NCI-H446 (cell line): ENCODE data around the gene PBX3.

Experiments used
- DNase-seq, 2 experiments: peaks; one replicate each; lab custom pipeline; 2025; lab: John Stamatoyannopoulos, UW

The PBX3 gene

GRCh38 chr9:125977223-125977622, 230.1 kb downstream of the PBX3 start:
- DNase-seq, result no peak

- DNase-seq, result no peak
These were observed 232.2 kb downstream of the PBX3 start for GRCh38 chr9:125979383-125979782.

GRCh38 chr9:125982798-125983406, 235.7 kb downstream of the PBX3 start:
- no peak for DNase-seq

GRCh38 chr9:125983681-125984080, 236.5 kb downstream of the PBX3 start:
- no peak for DNase-seq

DNA sequence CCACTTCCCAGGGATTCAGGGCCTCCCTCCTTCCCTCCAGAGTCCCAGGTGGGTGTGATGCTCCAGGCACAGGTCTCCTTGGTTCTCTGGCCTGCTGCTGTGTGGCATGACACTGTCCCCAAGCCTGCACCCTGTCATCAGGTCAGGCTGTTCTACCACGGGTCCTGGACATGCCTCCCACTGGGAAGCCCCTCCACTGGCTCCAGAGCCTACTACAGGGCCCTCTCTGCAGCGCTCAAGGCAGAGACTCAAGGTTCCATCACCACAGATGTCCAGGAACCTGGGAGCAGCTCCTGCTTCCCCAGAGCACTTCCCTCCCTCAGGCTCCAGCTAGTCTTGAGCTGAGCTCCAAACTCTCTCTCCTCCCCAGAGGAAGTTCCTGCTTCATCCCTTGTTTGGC, 237.3 kb downstream of the PBX3 start:
- DNase-seq, result no peak

GRCh38 chr9:125985142-125985997, 238.2 kb downstream of the PBX3 start:
- no peak for DNase-seq

DNA sequence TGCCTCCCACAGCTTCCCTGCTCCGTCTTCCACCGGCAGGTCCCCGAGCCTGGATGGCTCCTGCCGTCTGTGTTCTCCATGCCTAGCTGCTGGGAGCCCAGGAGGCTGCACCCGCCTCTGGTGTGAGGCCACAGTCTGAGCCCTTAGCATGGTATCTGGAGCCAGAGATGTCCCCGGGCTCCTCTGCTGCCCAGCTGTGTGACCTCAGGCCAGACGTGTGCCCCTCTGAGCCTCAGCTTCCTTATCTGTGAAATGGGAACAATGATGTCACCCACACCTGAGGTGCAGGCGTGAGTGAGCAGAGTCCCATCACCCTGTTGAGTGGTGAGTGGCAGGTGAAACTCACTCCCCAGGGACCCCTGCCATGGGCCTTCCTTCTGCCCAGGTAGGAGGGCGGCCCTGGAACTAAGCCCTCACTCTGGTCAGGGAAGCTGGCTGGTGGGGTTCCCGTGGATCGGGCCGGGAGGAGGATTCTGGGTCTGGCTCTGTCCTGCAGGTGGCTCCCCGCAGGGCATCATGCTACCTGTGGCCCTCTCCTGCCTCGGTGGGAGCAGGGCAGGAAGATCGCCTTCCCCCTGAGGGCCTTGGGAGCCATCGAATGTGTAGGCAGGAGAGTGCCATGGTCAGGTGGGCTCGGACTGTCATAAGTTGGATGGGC, 239.0 kb downstream of the PBX3 start:
- no peak for DNase-seq

GRCh38 chr9:125986966-125987365, 239.8 kb downstream of the PBX3 start:
- no peak for DNase-seq

DNA sequence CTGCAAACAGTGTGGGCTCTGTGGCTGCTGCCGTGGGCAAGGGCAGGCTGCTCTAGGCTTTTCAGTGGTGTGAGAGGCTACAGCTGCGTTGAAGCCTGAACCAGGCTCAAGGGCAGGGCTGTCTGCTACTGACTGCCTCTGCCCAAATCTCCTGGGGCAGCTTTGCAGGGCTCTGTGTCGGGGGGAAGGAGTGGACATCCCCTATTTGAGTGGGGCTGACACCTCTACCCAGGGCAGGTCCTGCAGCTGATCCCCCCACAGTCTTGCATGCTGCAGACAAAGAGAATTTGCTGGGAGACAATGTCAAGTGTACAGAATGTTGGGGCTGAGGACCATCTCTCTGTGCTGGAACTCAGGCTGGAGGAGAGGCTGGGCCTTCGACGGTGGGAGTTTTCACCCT, 240.2 kb downstream of the PBX3 start:
- no peak for DNase-seq

DNA sequence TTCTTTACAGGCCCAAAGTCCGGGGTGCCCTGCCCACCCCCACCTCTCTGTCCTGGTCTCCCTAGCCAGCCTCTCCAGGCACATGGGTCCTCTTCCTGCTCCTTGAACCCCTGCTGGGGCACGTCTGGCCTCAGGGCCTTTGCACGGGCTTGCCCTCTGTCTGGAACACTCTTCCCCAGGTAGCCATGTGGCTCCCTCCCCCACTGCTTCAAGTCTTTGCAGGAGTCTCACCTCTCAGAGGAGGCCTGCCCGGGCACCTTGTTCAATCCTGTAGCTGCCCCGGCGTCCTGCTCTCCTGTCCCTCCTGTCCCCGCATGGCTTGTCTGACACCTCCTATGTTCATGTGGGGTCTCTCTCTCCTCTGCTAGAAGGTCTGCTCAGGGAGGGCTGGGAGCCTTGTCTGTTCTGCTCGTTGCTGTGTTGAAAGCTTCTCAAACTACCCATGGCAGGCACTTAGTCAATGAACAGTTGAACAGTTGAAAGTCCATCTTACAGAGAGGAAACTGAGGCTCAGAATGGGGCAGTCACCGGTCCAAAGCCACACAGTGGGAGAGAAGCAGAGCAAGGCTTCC, 241.4 kb downstream of the PBX3 start:
- DNase-seq, result no peak

DNA sequence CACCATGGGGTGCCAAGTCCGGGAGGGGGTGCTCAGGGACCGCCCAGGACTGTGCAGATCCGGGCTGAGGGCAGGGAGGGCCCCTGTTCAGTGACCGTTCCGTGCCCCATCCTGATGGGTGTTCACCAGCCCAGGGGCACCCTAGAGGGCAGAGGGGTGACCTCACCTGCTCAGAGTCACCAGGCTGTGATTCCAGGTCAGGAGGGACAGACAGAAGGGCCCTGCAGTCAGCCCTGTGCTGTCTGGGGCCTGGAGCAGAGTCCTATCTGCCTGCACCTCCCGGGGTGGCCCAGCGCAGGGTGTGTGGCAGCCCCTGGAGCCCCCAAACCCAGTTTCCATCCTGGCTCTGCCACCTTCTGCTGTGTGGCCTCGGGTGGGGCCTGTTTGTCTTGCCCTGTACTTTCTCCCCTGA, 241.9 kb downstream of the PBX3 start:
- no peak for DNase-seq

DNA sequence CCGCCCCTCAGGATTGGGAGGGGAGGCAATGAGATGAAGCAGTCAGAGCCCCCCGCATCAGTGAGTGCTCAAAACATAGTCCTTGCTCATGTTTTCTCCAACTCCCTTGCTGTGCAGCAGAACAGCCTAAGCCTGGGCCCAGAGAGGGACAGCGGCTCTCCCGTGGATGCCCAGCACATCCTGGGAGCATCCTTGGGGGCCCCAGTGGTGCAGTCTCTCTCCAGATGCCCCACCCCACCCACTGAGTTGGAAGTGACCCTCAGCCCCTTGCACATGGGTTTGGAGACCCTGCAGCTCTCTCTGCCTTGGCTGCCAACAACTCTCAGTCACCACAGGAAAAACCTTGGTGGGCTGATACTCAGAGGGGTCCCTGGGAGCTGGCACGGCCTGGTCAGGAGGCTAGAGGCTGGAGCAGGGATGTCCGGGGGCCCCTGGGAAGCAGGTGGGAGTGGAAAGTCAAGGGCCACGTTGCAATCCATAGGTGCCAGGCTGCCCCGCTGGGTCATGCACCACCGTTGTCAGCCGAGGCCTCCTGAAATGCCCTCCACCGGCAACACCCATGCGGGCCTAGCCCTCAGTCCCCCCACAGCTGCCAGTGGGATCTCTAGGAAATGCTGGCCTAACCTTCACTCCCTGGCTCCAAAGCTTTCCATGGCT, 242.5 kb downstream of the PBX3 start:
- DNase-seq, result no peak

DNA sequence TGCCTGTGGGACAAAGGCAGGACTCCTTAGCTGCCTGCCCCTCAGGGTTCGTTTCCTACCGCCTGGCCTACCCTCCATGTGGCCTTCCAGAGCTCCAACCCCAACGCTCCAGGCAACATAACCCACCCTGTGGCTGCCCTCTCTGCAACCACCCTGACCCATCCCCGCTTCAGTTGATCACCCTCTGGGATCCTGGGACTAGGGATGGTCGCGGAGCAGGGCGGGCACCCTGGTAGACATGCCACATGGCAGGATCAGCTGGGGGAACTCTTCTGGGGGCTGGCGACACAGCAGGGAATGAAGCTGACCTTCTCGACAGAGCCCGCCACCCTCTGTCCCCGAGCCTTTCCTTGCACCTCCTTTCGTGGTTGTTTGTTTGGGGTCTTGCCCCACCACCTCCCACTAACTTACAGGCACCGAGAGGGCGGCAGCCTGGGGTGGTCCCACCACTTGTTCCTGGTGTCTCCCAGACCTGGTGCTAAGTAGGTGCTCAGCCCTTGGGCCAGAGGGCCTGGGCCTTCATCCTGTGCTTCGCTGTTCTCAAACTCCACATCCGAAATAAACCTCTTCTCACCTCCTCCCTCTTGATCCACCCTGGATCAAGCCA, 243.1 kb downstream of the PBX3 start:
- no peak for DNase-seq

GRCh38 chr9:125990793-125991220, 243.6 kb downstream of the PBX3 start:
- no peak for DNase-seq

DNA sequence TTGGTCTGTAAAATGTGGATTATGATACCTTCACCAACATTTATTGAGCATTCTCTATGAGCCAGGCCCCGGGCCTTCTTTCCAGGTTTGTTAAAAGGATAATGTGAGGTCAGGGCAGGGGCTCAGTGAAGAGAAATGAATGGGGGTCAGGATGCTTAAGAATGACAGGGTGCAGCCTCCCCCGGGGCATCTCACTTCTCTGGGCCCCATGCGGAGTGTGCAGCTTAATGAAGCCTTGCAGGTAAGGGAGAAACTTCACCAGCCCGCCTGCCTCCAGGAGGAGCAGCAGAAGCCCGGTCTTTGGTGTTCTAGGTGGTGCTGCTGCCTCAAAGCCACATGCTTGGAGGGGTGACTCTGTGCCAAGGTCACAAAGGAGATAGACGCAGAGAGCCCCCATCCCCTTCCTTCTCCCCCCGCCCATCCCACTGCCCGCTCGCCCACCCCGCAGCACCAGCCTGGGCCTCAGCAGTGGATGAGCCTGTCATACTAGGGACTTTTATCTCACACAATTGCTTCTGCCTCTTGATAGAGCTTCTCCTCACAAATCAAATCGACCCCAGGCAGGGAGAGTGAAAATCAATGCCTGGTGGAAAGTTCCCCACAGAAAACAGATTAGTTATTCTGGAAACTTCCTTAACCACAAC, 244.8 kb downstream of the PBX3 start:
- no peak for DNase-seq

- no peak for DNase-seq
These were observed 245.4 kb downstream of the PBX3 start for GRCh38 chr9:125992557-125992956.

DNA sequence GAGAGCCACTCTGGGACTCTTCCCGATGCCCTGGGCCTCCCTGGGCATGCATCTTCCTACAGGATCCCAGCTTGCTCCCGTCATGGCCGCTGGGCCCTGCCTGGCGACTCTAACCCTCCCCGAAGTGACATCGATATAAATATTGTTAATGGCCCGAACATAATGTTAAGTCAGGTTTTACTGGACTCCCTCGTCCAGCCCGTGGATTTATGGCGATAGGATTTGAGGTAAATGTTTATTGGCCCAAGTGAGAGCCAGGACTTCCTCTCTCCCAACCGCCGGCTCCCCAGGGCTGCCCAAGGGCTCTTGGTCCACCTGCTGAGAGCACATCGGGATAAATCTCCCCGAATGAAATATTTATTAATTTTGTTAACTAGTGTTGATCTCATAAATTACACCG, 246.3 kb downstream of the PBX3 start:
- DNase-seq, result no peak

DNA sequence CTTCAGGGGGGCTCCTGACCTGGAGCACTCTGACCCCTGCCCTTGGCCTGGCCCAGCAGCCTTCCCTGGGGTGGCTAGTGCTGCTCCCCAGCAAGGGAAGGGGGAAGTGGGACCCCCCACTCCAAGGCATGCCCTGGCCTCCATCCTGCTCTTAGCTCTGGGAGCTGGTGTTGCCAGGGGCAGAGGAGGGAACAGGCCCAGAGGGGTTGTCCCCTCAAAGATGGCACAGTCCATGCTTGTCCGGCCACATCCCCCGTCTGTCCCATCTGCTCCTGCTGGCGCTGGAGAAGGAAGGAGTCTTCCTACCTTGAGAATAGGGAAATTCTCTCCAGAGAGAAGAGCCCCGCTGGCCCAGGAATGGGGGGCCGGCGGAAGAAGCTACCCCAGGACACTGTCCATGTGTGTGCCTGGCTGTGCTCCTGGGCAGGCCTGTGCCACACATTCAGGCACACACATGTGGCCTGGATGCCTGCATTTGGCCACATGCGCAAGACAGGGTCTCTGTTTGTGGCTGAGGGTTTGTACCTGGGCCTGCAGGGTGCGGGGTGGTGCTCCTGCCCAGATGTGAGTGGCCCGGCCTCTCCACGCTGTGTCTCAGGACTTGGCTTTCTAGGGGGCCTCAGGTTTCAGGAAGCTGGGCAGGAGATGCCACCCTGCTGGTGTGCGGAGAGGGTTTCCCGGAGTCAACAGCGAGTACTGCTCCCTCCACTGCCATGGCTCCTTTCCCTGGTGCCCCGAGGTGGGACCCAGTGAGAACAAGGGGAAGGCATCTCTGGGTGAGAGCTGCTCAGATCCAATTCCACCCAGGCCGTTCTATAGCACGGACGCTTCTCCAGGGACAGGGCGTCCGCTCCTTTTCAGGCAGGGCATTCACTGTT, 247.1 kb downstream of the PBX3 start:
- DNase-seq, result no peak

DNA sequence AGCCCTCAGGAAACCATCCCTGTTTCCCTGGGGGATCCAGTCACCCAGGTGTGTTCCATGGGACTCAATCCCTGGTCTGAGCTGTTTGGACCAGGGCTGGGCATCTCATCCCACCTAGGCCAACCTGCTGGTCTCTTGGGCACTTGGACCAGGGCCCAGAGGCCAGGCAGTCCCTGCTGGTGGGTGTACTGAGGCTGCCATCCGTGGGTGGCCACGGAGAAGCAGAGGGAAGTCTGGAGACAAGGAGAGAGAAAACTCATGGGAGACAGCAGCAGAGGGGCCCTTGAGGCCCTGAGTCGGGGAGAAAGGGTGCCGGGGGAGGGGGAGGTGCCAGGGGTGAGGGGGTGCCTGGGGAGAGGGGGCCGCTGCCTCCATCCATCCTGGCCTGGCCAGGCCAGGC, 247.8 kb downstream of the PBX3 start:
- DNase-seq, result no peak

GRCh38 chr9:125995706-125996105, 248.5 kb downstream of the PBX3 start:
- no peak for DNase-seq
